Measurements from ENCODE around the gene TOMM40L.

DNA sequence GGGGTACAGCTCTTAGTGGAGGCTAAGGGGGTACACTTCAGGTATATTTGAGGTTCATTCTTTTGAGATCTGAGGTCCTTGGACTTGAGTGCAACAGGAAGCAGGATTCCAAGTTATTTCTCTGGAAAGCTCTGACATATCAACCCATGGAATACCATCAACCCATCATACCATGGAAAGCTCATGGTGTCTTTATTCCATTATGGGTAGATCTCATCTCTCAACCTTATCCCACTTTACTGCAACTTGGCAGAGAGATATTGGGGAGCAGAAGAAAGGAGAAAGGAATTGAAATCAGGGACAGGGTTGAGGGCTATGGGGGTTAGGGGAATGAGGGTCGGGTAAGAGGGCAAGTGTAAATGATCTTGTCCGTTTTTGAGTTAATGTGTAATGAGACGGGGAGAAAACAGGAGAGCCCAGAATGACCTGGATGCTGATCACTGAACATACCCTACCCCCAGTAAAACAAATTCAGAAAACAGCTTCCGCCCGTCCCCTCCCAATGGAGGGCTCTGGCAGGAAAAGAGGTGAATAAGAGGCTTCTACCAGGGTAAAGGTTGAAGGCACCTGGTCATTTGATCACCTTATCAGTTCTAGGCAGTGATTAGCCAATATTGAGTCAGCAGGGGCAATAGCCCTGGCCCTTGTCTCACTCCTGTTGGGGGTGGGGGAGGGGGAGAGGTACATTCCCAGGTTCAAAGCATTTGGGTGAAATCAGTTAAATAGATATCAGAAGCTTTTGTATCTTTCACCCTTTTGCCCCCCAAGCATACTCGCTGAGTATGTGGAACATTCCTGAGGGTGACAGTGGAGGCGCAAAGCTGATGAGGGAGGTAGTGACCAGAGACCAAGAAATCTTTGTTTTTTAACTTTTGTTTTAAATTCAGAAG lies 1.8 kb upstream of the TOMM40L start:
- TF ChIP-seq, protein P1, sequence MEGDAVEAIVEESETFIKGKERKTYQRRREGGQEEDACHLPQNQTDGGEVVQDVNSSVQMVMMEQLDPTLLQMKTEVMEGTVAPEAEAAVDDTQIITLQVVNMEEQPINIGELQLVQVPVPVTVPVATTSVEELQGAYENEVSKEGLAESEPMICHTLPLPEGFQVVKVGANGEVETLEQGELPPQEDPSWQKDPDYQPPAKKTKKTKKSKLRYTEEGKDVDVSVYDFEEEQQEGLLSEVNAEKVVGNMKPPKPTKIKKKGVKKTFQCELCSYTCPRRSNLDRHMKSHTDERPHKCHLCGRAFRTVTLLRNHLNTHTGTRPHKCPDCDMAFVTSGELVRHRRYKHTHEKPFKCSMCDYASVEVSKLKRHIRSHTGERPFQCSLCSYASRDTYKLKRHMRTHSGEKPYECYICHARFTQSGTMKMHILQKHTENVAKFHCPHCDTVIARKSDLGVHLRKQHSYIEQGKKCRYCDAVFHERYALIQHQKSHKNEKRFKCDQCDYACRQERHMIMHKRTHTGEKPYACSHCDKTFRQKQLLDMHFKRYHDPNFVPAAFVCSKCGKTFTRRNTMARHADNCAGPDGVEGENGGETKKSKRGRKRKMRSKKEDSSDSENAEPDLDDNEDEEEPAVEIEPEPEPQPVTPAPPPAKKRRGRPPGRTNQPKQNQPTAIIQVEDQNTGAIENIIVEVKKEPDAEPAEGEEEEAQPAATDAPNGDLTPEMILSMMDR (IDR thresholded peaks at IDR 0.05): no peak
- TF ChIP-seq POLR2A (IDR thresholded peaks at IDR 0.05): no peak
